Measurements from ENCODE around the gene PKD1L1. TPM values are rescaled to one million over a fixed set of nuclear protein-coding genes. Genes with fewer than 3 reads are reported as not detected.

Gene PKD1L1
- total and polyA plus RNA-seq, 4 donors: 0.26 to 1.1 (median 0.55) TPM

GRCh38 chr7:47818796-47819606 lies 129.3 kb downstream of the PKD1L1 start:
- H3K9ac ChIP-seq (ENCODE audit: insufficient read depth in 1 of 2, low read length in 2 of 2): no peak overlapping the region
- 59 to 62% methylated on average over 6 of the region's 6 CpGs for WGBS, 2 donors
- no peak for ATAC-seq (ENCODE audit: insufficient read depth, low FRiP score)

DNA sequence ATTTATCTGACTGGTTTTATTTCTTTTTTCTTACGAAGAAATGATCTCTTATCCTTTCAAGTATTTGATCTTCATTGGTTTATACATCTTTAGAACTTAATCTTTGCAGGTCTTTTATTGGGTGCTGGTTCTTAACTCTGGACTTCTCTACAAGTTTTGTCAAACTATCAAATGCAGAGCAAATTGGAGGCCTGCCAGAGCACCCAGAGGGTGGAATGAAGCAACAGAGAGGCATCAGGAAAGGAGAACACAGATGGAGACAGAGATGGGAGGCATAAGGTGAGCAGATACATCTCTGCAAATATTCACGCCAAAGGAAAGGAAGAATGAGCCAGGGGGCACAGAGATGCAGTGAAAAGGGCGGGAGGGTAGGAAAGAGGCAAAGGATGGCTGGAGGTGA lies 130.3 kb downstream of the PKD1L1 start:
- H3K27ac ChIP-seq (ENCODE audit: low read depth in 1 of 2, low read length in 1 of 2): no peak overlapping the region
- H3K36me3 ChIP-seq (ENCODE audit: control insufficient read depth in 4 of 4, insufficient read depth in 4 of 4, low read length in 4 of 4): no peaks in the 10 kb centered on the region
- WGBS, 2 donors: 88 to 91% methylated on average over 3 of the region's 3 CpGs
- DNase-seq (no peak), ATAC-seq (ENCODE audit: insufficient read depth, low FRiP score) (no peak)
- TF ChIP-seq, protein P1, sequence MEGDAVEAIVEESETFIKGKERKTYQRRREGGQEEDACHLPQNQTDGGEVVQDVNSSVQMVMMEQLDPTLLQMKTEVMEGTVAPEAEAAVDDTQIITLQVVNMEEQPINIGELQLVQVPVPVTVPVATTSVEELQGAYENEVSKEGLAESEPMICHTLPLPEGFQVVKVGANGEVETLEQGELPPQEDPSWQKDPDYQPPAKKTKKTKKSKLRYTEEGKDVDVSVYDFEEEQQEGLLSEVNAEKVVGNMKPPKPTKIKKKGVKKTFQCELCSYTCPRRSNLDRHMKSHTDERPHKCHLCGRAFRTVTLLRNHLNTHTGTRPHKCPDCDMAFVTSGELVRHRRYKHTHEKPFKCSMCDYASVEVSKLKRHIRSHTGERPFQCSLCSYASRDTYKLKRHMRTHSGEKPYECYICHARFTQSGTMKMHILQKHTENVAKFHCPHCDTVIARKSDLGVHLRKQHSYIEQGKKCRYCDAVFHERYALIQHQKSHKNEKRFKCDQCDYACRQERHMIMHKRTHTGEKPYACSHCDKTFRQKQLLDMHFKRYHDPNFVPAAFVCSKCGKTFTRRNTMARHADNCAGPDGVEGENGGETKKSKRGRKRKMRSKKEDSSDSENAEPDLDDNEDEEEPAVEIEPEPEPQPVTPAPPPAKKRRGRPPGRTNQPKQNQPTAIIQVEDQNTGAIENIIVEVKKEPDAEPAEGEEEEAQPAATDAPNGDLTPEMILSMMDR (IDR thresholded peaks at IDR 0.05; ENCODE audit: control extremely low read depth, extremely low read depth): no peak
- H3K27me3 ChIP-seq (ENCODE audit: control insufficient read depth in 3 of 3, insufficient read depth in 3 of 3, low read length in 2 of 3): no peaks in the 10 kb centered on the region
- no peak overlapping the region for H3K9ac ChIP-seq (ENCODE audit: insufficient read depth in 1 of 2, low read length in 2 of 2)
- H3K4me1 ChIP-seq (ENCODE audit: control insufficient read depth in 5 of 5, insufficient read depth in 5 of 5, low read length in 5 of 5): peaks cover 0 to 6% (median 2%) of the 10 kb centered on the region in 5 donors
- H3K4me3 ChIP-seq: no peak overlapping the region
- H3K9me3 ChIP-seq (ENCODE audit: control insufficient read depth in 4 of 4, insufficient read depth in 3 of 4, low read length in 3 of 4): no peaks in the 10 kb centered on the region

More at GRCh38 chr7:47818796-47819606, 129.3 kb downstream of the PKD1L1 start:
- TF ChIP-seq, protein P1 (IDR thresholded peaks at IDR 0.05; ENCODE audit: control extremely low read depth, extremely low read depth): peak; percentile 88
- Histone ChIP-seq H3K4me3 (no peak overlapping the region), H3K9me3 (ENCODE audit: control insufficient read depth in 4 of 4, insufficient read depth in 3 of 4, low read length in 3 of 4) (no peaks in the 10 kb centered on the region), H3K27ac (ENCODE audit: low read depth in 1 of 2, low read length in 1 of 2) (no peak overlapping the region), H3K27me3 (ENCODE audit: control insufficient read depth in 3 of 3, insufficient read depth in 3 of 3, low read length in 2 of 3) (no peaks in the 10 kb centered on the region), H3K36me3 (ENCODE audit: control insufficient read depth in 4 of 4, insufficient read depth in 4 of 4, low read length in 4 of 4) (no peaks in the 10 kb centered on the region), H3K4me1 (ENCODE audit: control insufficient read depth in 5 of 5, insufficient read depth in 5 of 5, low read length in 5 of 5) (peaks cover 0 to 6% (median 2%) of the 10 kb centered on the region in 5 donors)
- DNase-seq: peak; percentile 80 to 91 (median 89)

DNA sequence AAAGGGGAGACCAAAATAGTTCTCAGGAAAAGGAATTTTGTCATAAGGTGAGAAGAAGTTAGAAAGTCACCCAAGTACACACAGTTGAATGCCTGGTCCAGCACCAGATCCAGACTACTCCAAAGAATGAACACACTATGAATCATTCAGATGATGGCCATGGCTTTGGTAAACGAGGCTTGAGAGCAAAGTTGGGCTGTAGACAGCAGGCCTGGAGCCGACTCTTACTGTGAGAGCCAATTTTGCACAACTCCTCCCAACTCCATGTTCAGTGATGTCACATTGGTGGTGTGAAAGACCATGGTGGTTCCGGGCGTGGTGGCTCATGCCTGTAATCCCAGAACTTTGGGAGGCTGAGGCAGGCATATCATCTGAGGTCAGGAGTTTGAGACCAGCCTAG lies 131.6 kb downstream of the PKD1L1 start:
- 77 to 91% methylated on average over 4 of the region's 4 CpGs for WGBS, 2 donors
- Histone ChIP-seq H3K27ac (ENCODE audit: low read depth in 1 of 2, low read length in 1 of 2) (no peak overlapping the region), H3K4me1 (ENCODE audit: control insufficient read depth in 5 of 5, insufficient read depth in 5 of 5, low read length in 5 of 5) (peaks cover 0 to 6% (median 2%) of the 10 kb centered on the region in 5 donors), H3K36me3 (ENCODE audit: control insufficient read depth in 4 of 4, insufficient read depth in 4 of 4, low read length in 4 of 4) (no peaks in the 10 kb centered on the region), H3K4me3 (no peak overlapping the region), H3K9ac (ENCODE audit: insufficient read depth in 1 of 2, low read length in 2 of 2) (no peak overlapping the region), H3K9me3 (ENCODE audit: control insufficient read depth in 4 of 4, insufficient read depth in 3 of 4, low read length in 3 of 4) (no peaks in the 10 kb centered on the region), H3K27me3 (ENCODE audit: control insufficient read depth in 3 of 3, insufficient read depth in 3 of 3, low read length in 2 of 3) (no peaks in the 10 kb centered on the region)
- no peak for DNase-seq
- ATAC-seq (ENCODE audit: insufficient read depth, low FRiP score): no peak
- TF ChIP-seq, protein P1 (IDR thresholded peaks at IDR 0.05; ENCODE audit: control extremely low read depth, extremely low read depth): no peak

All from lung (tissue), 12 donors.